SIG-M5 treated with dmso at 0.1 percent for 504 hours (cell line): ENCODE data around the gene CDSN.

ENCODE experiments used
- DNase-seq: peaks from one replicate; lab custom pipeline; 2025; ENCODE audit not compliant: unreplicated experiment; lab: John Stamatoyannopoulos, UW

Gene CDSN

GRCh38 chr6:31145386-31145785, 25.1 kb upstream of the CDSN start:
- DNase-seq: no peak

GRCh38 chr6:31144970-31145340, 24.7 kb upstream of the CDSN start:
- DNase-seq: no peak

GRCh38 chr6:31144296-31144969, 24.2 kb upstream of the CDSN start:
- DNase-seq: no peak

- DNase-seq: no peak
Observed at GRCh38 chr6:31143148-31143547, 22.9 kb upstream of the CDSN start.

- DNase-seq: no peak
Observed at GRCh38 chr6:31142361-31142761, 22.1 kb upstream of the CDSN start.

- no peak for DNase-seq
Observed at GRCh38 chr6:31140643-31141042, 20.4 kb upstream of the CDSN start.

GRCh38 chr6:31139599-31139998, 19.4 kb upstream of the CDSN start:
- no peak for DNase-seq

GRCh38 chr6:31138982-31139381, 18.7 kb upstream of the CDSN start, which contains the start of gene PSORS1C2:
TSS of gene PSORS1C2 (minus strand) at chr6:31139066. CDS start at chr6:31139026, 40 bp downstream.
- DNase-seq: no peak

GRCh38 chr6:31135710-31136109, 15.5 kb upstream of the CDSN start:
- DNase-seq: no peak

- DNase-seq: no peak
Observed at GRCh38 chr6:31132806-31133205, 12.6 kb upstream of the CDSN start.

GRCh38 chr6:31131595-31131994, 11.3 kb upstream of the CDSN start:
- DNase-seq: no peak

GRCh38 chr6:31130751-31131150, 10.5 kb upstream of the CDSN start:
- no peak for DNase-seq

- DNase-seq: no peak
Observed at GRCh38 chr6:31129130-31129529, 8.9 kb upstream of the CDSN start.

GRCh38 chr6:31128093-31128676, 7.9 kb upstream of the CDSN start:
- DNase-seq: no peak

GRCh38 chr6:31126396-31127175, 6.3 kb upstream of the CDSN start:
- DNase-seq: no peak

GRCh38 chr6:31125586-31126363, 5.5 kb upstream of the CDSN start:
- DNase-seq: no peak

- DNase-seq: no peak
Observed at GRCh38 chr6:31125162-31125561, 4.9 kb upstream of the CDSN start.

GRCh38 chr6:31122791-31123706, 2.8 kb upstream of the CDSN start:
- peak; percentile 13 for DNase-seq

- DNase-seq: no peak
Observed at GRCh38 chr6:31121131-31121790, 1.0 kb upstream of the CDSN start.

- no peak for DNase-seq
Observed at GRCh38 chr6:31118178-31118577, 2.1 kb downstream of the CDSN start.
